ENCODE results near the gene TCAP. TPM values are rescaled to one million over a fixed set of nuclear protein-coding genes. Genes with fewer than 3 reads are reported as not detected.

The TCAP gene
- total and polyA plus RNA-seq, 2 donors from 2014 or later = 1.5 to 1.7 TPM

DNA sequence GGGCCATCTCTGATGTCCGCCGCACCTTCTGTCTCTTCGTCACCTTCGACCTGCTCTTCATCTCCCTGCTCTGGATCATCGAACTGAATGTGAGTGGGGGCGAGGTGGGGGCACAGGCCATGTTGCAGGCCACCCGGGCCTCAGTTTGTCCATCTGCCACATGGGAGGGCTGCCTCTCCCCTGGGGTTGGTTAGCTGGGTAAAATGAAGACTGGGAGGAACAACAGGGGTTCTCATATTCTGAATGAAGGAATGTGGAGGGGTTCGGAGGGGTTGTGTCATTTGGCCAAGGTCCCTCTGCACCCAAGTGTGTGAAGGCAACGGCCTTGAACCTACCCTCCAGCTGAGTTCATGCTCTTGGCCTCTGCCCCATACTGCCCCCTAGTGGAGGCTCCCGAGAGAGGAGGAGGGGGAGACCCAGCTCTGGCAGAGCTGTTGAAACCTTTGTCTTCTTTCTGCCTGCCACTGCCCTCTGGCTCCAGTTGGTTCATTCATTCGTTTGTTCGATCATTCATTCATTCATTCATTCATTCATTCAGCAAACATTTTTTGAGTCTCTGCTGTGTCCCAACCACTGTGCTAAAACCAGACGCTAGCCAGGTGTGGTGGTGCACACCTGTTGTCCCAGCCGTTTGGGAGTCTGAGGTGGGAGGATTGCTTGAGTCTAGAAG is 11.4 kb upstream of the TCAP start:
- intact Hi-C loops (cut with DNase I) = no loop called here
- FAIRE-seq = no peak
- H3K9ac ChIP-seq (ENCODE audit: low read length in 3 of 3) = no peak overlapping the region

GRCh38 chr17:39655105-39655504 is 10.0 kb upstream of the TCAP start:
- peaks cover 0 to 4% (median under 1%) of the 10 kb centered on the region in 3 donors for H3K36me3 ChIP-seq (ENCODE audit: control insufficient read depth in 2 of 3, insufficient read depth in 3 of 3, low read length in 3 of 3)
- H3K9me3 ChIP-seq (ENCODE audit: control insufficient read depth in 2 of 3, insufficient read depth in 1 of 3, low read length in 3 of 3) = no peaks in the 10 kb centered on the region
- intact Hi-C loops (cut with DNase I) = no loop called here
- no peak for TF ChIP-seq CTCF (IDR thresholded peaks at IDR 0.05; ENCODE audit: borderline replicate concordance, extremely low read depth, insufficient read depth)
- H3K4me3 ChIP-seq (ENCODE audit: low read length in 3 of 3) = no peak overlapping the region
- no peak for DNase-seq
- H3K27ac ChIP-seq (ENCODE audit: low read depth in 2 of 2, low read length in 2 of 2) = no peak overlapping the region
- no peak overlapping the region for H3K9ac ChIP-seq (ENCODE audit: low read length in 3 of 3)
- no peak for FAIRE-seq
- H3K4me1 ChIP-seq (ENCODE audit: control insufficient read depth in 2 of 3, insufficient read depth in 2 of 3, low read depth in 1 of 3, low read length in 3 of 3) = peaks cover 0 to 7% (median 0%) of the 10 kb centered on the region in 3 donors
- no peaks in the 10 kb centered on the region for H3K27me3 ChIP-seq (ENCODE audit: control insufficient read depth, insufficient read depth, low read length)

More for the DNA sequence above, 11.4 kb upstream of the TCAP start:
- Histone ChIP-seq H3K9me3 (ENCODE audit: control insufficient read depth in 2 of 3, insufficient read depth in 1 of 3, low read length in 3 of 3) (no peaks in the 10 kb centered on the region), H3K36me3 (ENCODE audit: control insufficient read depth in 2 of 3, insufficient read depth in 3 of 3, low read length in 3 of 3) (peaks cover 0 to 3% (median under 1%) of the 10 kb centered on the region in 3 donors), H3K4me3 (ENCODE audit: low read length in 3 of 3) (no peak overlapping the region), H3K4me1 (ENCODE audit: control insufficient read depth in 2 of 3, insufficient read depth in 2 of 3, low read depth in 1 of 3, low read length in 3 of 3) (peaks cover 0 to 5% (median 0%) of the 10 kb centered on the region in 3 donors), H3K27ac (ENCODE audit: low read depth in 2 of 2, low read length in 2 of 2) (no peak overlapping the region), H3K27me3 (ENCODE audit: control insufficient read depth, insufficient read depth, low read length) (no peaks in the 10 kb centered on the region)
- peak in 4 of 5 donors; percentile 61 to 83 (median 71) for DNase-seq
- TF ChIP-seq CTCF (IDR thresholded peaks at IDR 0.05; ENCODE audit: borderline replicate concordance, extremely low read depth, insufficient read depth) = peak; percentile 60

DNA sequence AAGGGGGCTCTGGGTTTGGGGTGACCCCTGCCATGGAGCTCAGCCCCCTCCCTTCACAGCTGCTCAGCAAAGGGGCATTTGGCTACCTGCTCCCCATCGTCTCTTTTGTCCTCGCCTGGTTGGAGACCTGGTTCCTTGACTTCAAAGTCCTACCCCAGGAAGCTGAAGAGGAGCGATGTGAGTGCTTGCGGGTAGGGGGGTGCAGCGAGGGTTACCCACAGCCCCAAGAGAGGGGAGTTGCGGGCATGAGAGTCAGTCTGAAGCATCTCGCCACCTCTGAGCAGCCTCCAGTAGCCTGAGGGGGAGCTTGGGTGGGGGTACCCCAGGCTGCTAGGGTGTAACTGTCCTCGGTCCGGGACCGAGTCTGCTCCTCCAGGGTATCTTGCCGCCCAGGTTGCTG is 6.8 kb upstream of the TCAP start:
- no peak for FAIRE-seq
- no peak overlapping the region for H3K9ac ChIP-seq (ENCODE audit: low read length in 3 of 3)
- H3K36me3 ChIP-seq (ENCODE audit: control insufficient read depth in 2 of 3, insufficient read depth in 3 of 3, low read length in 3 of 3) = peaks cover 0 to 18% (median 6%) of the 10 kb centered on the region in 3 donors
- H3K27me3 ChIP-seq (ENCODE audit: control insufficient read depth, insufficient read depth, low read length) = no peaks in the 10 kb centered on the region
- H3K4me1 ChIP-seq (ENCODE audit: control insufficient read depth in 2 of 3, insufficient read depth in 2 of 3, low read depth in 1 of 3, low read length in 3 of 3) = peaks cover 0 to 15% (median 3%) of the 10 kb centered on the region in 3 donors
- no peak overlapping the region for H3K4me3 ChIP-seq (ENCODE audit: low read length in 3 of 3)
- no peaks in the 10 kb centered on the region for H3K9me3 ChIP-seq (ENCODE audit: control insufficient read depth in 2 of 3, insufficient read depth in 1 of 3, low read length in 3 of 3)
- no peak for TF ChIP-seq CTCF (IDR thresholded peaks at IDR 0.05; ENCODE audit: borderline replicate concordance, extremely low read depth, insufficient read depth)
- no peak for DNase-seq
- intact Hi-C loops (cut with DNase I) = no loop called here
- no peak overlapping the region for H3K27ac ChIP-seq (ENCODE audit: low read depth in 2 of 2, low read length in 2 of 2)
